Omental fat pad (tissue), 4 donors: ENCODE measurements around the gene CECR2. TPM values are rescaled to one million over a fixed set of nuclear protein-coding genes. Genes with fewer than 3 reads are reported as not detected.

Source experiments
- ATAC-seq: fragments of 150-250 bp; one replicate; pipeline ENCODE4 v1.9.1; 2016; ENCODE audit warnings: mild to moderate bottlenecking, moderate library complexity; ENCODE audit not compliant: low FRiP score
- DNase-seq: peaks from one replicate; pipeline ENCODE4 v3.0.0-alpha.2; 2019; ENCODE audit warnings: low spot score
- CTCF ChIP-seq, 3 donors: fragments of 450-650 bp; IDR thresholded peaks; one replicate each; pipeline ENCODE4 v1.5.1; 2016 to 2017; ENCODE audit warnings: antibody characterized with exemption in 3 of 3, mild to moderate bottlenecking in 3 of 3, moderate library complexity in 2 of 3
- total RNA-seq, 4 donors: library from RNA; depleted of rRNA; stranded (reverse); fragments of >200 nt; gene quantifications; one replicate each; pipeline ENCODE4 v1.1.0, GENCODE V29; 2016

CECR2 gene
- total RNA-seq, 4 donors from 2014 or later: 0.24 to 3.9 (median 0.70) TPM

- TF ChIP-seq CTCF (IDR thresholded peaks at IDR 0.05): no peak
- DNase-seq: no peak
- no peak for ATAC-seq
These were observed 12.1 kb downstream of the CECR2 start for GRCh38 chr22:17381192-17381913.

GRCh38 chr22:17384612-17385330, 15.5 kb downstream of the CECR2 start:
- TF ChIP-seq CTCF (IDR thresholded peaks at IDR 0.05): no peak

GRCh38 chr22:17387356-17387755, 18.1 kb downstream of the CECR2 start:
- no peak for ATAC-seq
- no peak for DNase-seq
- TF ChIP-seq CTCF (IDR thresholded peaks at IDR 0.05): no peak

More at GRCh38 chr22:17384612-17385330, 15.5 kb downstream of the CECR2 start:
- ATAC-seq: no peak
- DNase-seq: no peak

GRCh38 chr22:17388235-17388634, 19.0 kb downstream of the CECR2 start:
- TF ChIP-seq CTCF (IDR thresholded peaks at IDR 0.05): no peak
- ATAC-seq: no peak
- no peak for DNase-seq

- no peak for DNase-seq
- ATAC-seq: no peak
- TF ChIP-seq CTCF (IDR thresholded peaks at IDR 0.05): no peak
These were observed 20.8 kb downstream of the CECR2 start for GRCh38 chr22:17390087-17390486.

GRCh38 chr22:17396516-17396915, 27.3 kb downstream of the CECR2 start:
- no peak for TF ChIP-seq CTCF (IDR thresholded peaks at IDR 0.05)

More at GRCh38 chr22:17396516-17396915, 27.3 kb downstream of the CECR2 start:
- ATAC-seq: no peak
- no peak for DNase-seq
